HG03095 (cell line): ENCODE measurements around the gene TMC6.
"Not testable (repeated sequence)": the region's sequence is repeated elsewhere in the genome, so short reads cannot be mapped to it uniquely, and the experiment has no call there.

Source experiments
- ATAC-seq: cut with Tn5 transposase; IDR thresholded peaks from one replicate; pipeline ENCODE4 v1.9.1; 2021; ENCODE audit warnings: moderate library complexity; ENCODE audit not compliant: unreplicated experiment

The TMC6 gene

GRCh38 chr17:78128551-78129350 is at the start of gene TMC6:
Gene TMC6, minus strand, starts transcription at chr17:78128755. Its CDS starts 1,923 bp downstream, at chr17:78126832.
- ATAC-seq: no peak

GRCh38 chr17:78176548-78177025 is 48.0 kb upstream of the TMC6 start:
- ATAC-seq: no peak

- ATAC-seq: no peak
Measured at GRCh38 chr17:78175643-78175981, 47.1 kb upstream of the TMC6 start.

- ATAC-seq: no peak
Measured at GRCh38 chr17:78174870-78175642, 46.5 kb upstream of the TMC6 start.

GRCh38 chr17:78174346-78174869 is 45.9 kb upstream of the TMC6 start:
- no peak for ATAC-seq

GRCh38 chr17:78173097-78173715 is 44.7 kb upstream of the TMC6 start:
- peak; percentile 31 for ATAC-seq

- ATAC-seq: no peak
Measured at GRCh38 chr17:78172249-78173051, 43.9 kb upstream of the TMC6 start.

- not testable (repeated sequence) for ATAC-seq
Measured at GRCh38 chr17:78171591-78172248, 43.2 kb upstream of the TMC6 start.

- ATAC-seq: no peak
Measured at GRCh38 chr17:78170692-78171590, 42.4 kb upstream of the TMC6 start.

- no peak for ATAC-seq
Measured at GRCh38 chr17:78168903-78169793, 40.6 kb upstream of the TMC6 start.

- ATAC-seq: no peak
Measured at GRCh38 chr17:78168242-78168902, 39.8 kb upstream of the TMC6 start, which contains the start of gene SYNGR2. Gene SYNGR2, plus strand, starts transcription at chr17:78168581. Its CDS starts 36 bp downstream, at chr17:78168617.

GRCh38 chr17:78166416-78166815 is 37.9 kb upstream of the TMC6 start:
- no peak for ATAC-seq

- no peak for ATAC-seq
Measured at GRCh38 chr17:78164748-78165607, 36.4 kb upstream of the TMC6 start.

- ATAC-seq: no peak
Measured at GRCh38 chr17:78163881-78164747, 35.6 kb upstream of the TMC6 start.

- ATAC-seq: no peak
Measured at GRCh38 chr17:78159575-78160158, 31.1 kb upstream of the TMC6 start.
